Tibial nerve (tissue), 4 donors: Measurements from ENCODE around the gene EPSTI1. TPM values are rescaled to one million over a fixed set of nuclear protein-coding genes. Genes with fewer than 3 reads are reported as not detected.
"Not testable (repeated sequence)": the region's sequence is repeated elsewhere in the genome, so short reads cannot be mapped to it uniquely, and the experiment has no call there.

ENCODE experiments used
- DNase-seq, 2 donors: peaks; one replicate each; pipeline ENCODE4 v3.0.0-alpha.2; 2019; ENCODE audit warnings: low spot score in 2 of 2
- H3K27ac ChIP-seq, 4 donors: fragments of 200-600 bp; sonication (generic) in 3 of 4; one replicate each; pipeline ENCODE4 v1.5.1; 2017 to 2019; ENCODE audit warnings: mild to moderate bottlenecking in 1 of 4
- H3K27me3 ChIP-seq, 2 donors: fragments of 200-600 bp; sonication (generic) in 1 of 2; one replicate each; pipeline versions ENCODE4 v1.5.1 to v1.6.0; 2017 to 2019
- H3K36me3 ChIP-seq, 3 donors: fragments of 200-600 bp; sonication (generic); one replicate each; pipeline ENCODE4 v1.5.1; 2018 to 2019
- H3K4me1 ChIP-seq, 4 donors: fragments of 200-600 bp; sonication (generic) in 3 of 4; one replicate each; pipeline ENCODE4 v1.5.1; 2017 to 2019
- H3K4me3 ChIP-seq, 4 donors: fragments of 200-600 bp; sonication (generic) in 3 of 4; one replicate each; pipeline ENCODE4 v1.5.1; 2017 to 2019; ENCODE audit warnings: mild to moderate bottlenecking in 1 of 4, moderate library complexity in 1 of 4
- H3K9me3 ChIP-seq, 4 donors: fragments of 200-600 bp; sonication (generic) in 3 of 4; one replicate each; pipeline ENCODE4 v1.5.1; 2017 to 2019
- CTCF ChIP-seq, 5 experiments: fragments of 200-600 bp in 3 of 5; fragments of 450-650 bp in 2 of 5; sonication (generic) in 3 of 5; IDR thresholded peaks; one replicate each; pipeline ENCODE4 v1.5.1; 2016 to 2019; ENCODE audit warnings: antibody characterized with exemption in 5 of 5, mild to moderate bottlenecking in 3 of 5, moderate library complexity in 2 of 5
- EP300 ChIP-seq, 2 donors: sonication (generic); formaldehyde crosslinking; IDR thresholded peaks; one replicate each; pipeline ENCODE4 v1.6.1; 2017; ENCODE audit warnings: antibody characterized with exemption in 2 of 2, mild to moderate bottlenecking in 1 of 2
- POLR2A ChIP-seq, 2 donors: fragments of 450-650 bp; IDR thresholded peaks; one replicate each; pipeline ENCODE4 v1.6.1; 2017; ENCODE audit warnings: antibody characterized with exemption in 2 of 2, mild to moderate bottlenecking in 2 of 2, moderate library complexity in 2 of 2
- WGBS, 2 donors: methylation state at CpG; one replicate each; pipeline ENCODE4 v1.1.5; 2018; 5-methylcytosine and 5-hydroxymethylcytosine counted together
- total RNA-seq, 4 donors: library from RNA; depleted of rRNA; stranded (reverse); fragments of >200 nt; gene quantifications; one replicate each; pipeline ENCODE4 v1.1.0, GENCODE V29; 2016

The EPSTI1 gene
- total RNA-seq, 4 donors from 2014 or later = 1.4 to 16.8 (median 3.3) TPM

- no peak for DNase-seq
- Histone ChIP-seq H3K9me3 (no peaks in the 10 kb centered on the region), H3K36me3 (no peaks in the 10 kb centered on the region), H3K4me1 (no peaks in the 10 kb centered on the region), H3K27ac (no peak overlapping the region), H3K27me3 (no peaks in the 10 kb centered on the region), H3K4me3 (no peak overlapping the region)
- WGBS, 2 donors = 61 to 66% methylated on average over 10 of the region's 10 CpGs
- no peak for TF ChIP-seq CTCF (IDR thresholded peaks at IDR 0.05)
- TF ChIP-seq EP300 (IDR thresholded peaks at IDR 0.05) = no peak
- no peak for TF ChIP-seq POLR2A (IDR thresholded peaks at IDR 0.05)
Measured at GRCh38 chr13:42864952-42865767, 126.9 kb downstream of the EPSTI1 start.

GRCh38 chr13:42862370-42862769, 129.7 kb downstream of the EPSTI1 start:
- H3K4me3 ChIP-seq, H3K9me3 ChIP-seq, H3K36me3 ChIP-seq, DNase-seq, H3K27ac ChIP-seq, H3K27me3 ChIP-seq, H3K4me1 ChIP-seq: not testable (repeated sequence)
- WGBS, 2 donors = 85 to 89% methylated on average over 2 of the region's 2 CpGs

GRCh38 chr13:42860485-42860884, 131.6 kb downstream of the EPSTI1 start:
- DNase-seq = no peak
- Histone ChIP-seq H3K36me3 (no peaks in the 10 kb centered on the region), H3K4me3 (no peak overlapping the region), H3K27ac (no peak overlapping the region), H3K9me3 (no peaks in the 10 kb centered on the region), H3K4me1 (no peaks in the 10 kb centered on the region), H3K27me3 (no peaks in the 10 kb centered on the region)
- 79 to 83% methylated on average over 4 of the region's 4 CpGs for WGBS, 2 donors
- no peak for TF ChIP-seq POLR2A (IDR thresholded peaks at IDR 0.05)
- no peak for TF ChIP-seq EP300 (IDR thresholded peaks at IDR 0.05)
- TF ChIP-seq CTCF (IDR thresholded peaks at IDR 0.05) = no peak

GRCh38 chr13:42859760-42860159, 132.3 kb downstream of the EPSTI1 start:
- TF ChIP-seq CTCF (IDR thresholded peaks at IDR 0.05) = no peak
- TF ChIP-seq POLR2A (IDR thresholded peaks at IDR 0.05) = no peak
- Histone ChIP-seq H3K9me3 (no peaks in the 10 kb centered on the region), H3K4me1 (no peaks in the 10 kb centered on the region), H3K36me3 (no peaks in the 10 kb centered on the region), H3K4me3 (no peak overlapping the region), H3K27ac (no peak overlapping the region), H3K27me3 (no peaks in the 10 kb centered on the region)
- 54 to 63% methylated on average over 2 of the region's 2 CpGs for WGBS, 2 donors
- no peak for DNase-seq

- Histone ChIP-seq H3K9me3 (no peaks in the 10 kb centered on the region), H3K27ac (no peak overlapping the region), H3K36me3 (no peaks in the 10 kb centered on the region), H3K4me1 (no peaks in the 10 kb centered on the region), H3K27me3 (no peaks in the 10 kb centered on the region), H3K4me3 (no peak overlapping the region)
- no peak for DNase-seq
- 78 to 86% methylated on average over 7 of the region's 7 CpGs for WGBS, 2 donors
- TF ChIP-seq CTCF (IDR thresholded peaks at IDR 0.05) = no peak
- no peak for TF ChIP-seq POLR2A (IDR thresholded peaks at IDR 0.05)
- TF ChIP-seq EP300 (IDR thresholded peaks at IDR 0.05) = no peak
Measured at GRCh38 chr13:42855410-42855809, 136.6 kb downstream of the EPSTI1 start.
